CD4-positive, alpha-beta T cell treated with Interleukin-15 for 1 hour (primary cell): ENCODE measurements around the gene MYO1D.
"Not testable (repeated sequence)": the region's sequence is repeated elsewhere in the genome, so short reads cannot be mapped to it uniquely, and the experiment has no call there.

Source experiments
- DNase-seq: peaks from one replicate; pipeline ENCODE4 v3.0.0-alpha.2; 2020

Gene MYO1D

GRCh38 chr17:32854207-32854606 is 22.7 kb downstream of the MYO1D start:
- no peak for DNase-seq

GRCh38 chr17:32852811-32853210 is 24.1 kb downstream of the MYO1D start:
- DNase-seq = no peak

GRCh38 chr17:32849879-32850278 is 27.0 kb downstream of the MYO1D start:
- DNase-seq = no peak

- DNase-seq = no peak
Measured at GRCh38 chr17:32847977-32848376, 28.9 kb downstream of the MYO1D start.

GRCh38 chr17:32846143-32846542 is 30.8 kb downstream of the MYO1D start:
- no peak for DNase-seq

GRCh38 chr17:32840241-32840640 is 36.7 kb downstream of the MYO1D start:
- DNase-seq = no peak

- no peak for DNase-seq
Measured at GRCh38 chr17:32836527-32836926, 40.4 kb downstream of the MYO1D start.

- no peak for DNase-seq
Measured at GRCh38 chr17:32835291-32835761, 41.6 kb downstream of the MYO1D start.

GRCh38 chr17:32834104-32834503 is 42.8 kb downstream of the MYO1D start:
- DNase-seq = no peak

GRCh38 chr17:32833526-32833925 is 43.4 kb downstream of the MYO1D start:
- no peak for DNase-seq

GRCh38 chr17:32833076-32833475 is 43.8 kb downstream of the MYO1D start:
- DNase-seq = no peak

- DNase-seq = no peak
Measured at GRCh38 chr17:32831627-32832243, 45.2 kb downstream of the MYO1D start.

GRCh38 chr17:32831223-32831622 is 45.7 kb downstream of the MYO1D start:
- DNase-seq = no peak

- DNase-seq = no peak
Measured at GRCh38 chr17:32828822-32829221, 48.1 kb downstream of the MYO1D start.

GRCh38 chr17:32827227-32827626 is 49.7 kb downstream of the MYO1D start:
- no peak for DNase-seq

GRCh38 chr17:32826076-32826475 is 50.8 kb downstream of the MYO1D start:
- no peak for DNase-seq

- DNase-seq = no peak
Measured at GRCh38 chr17:32824334-32824733, 52.6 kb downstream of the MYO1D start.

GRCh38 chr17:32822996-32823395 is 53.9 kb downstream of the MYO1D start:
- no peak for DNase-seq

GRCh38 chr17:32821987-32822934 is 54.7 kb downstream of the MYO1D start:
- not testable (repeated sequence) for DNase-seq

- DNase-seq = no peak
Measured at GRCh38 chr17:32820440-32820839, 56.5 kb downstream of the MYO1D start.

- DNase-seq = no peak
Measured at GRCh38 chr17:32819787-32820186, 57.1 kb downstream of the MYO1D start.

GRCh38 chr17:32819035-32819434 is 57.9 kb downstream of the MYO1D start:
- DNase-seq = no peak

GRCh38 chr17:32815460-32815859 is 61.5 kb downstream of the MYO1D start:
- no peak for DNase-seq

GRCh38 chr17:32814836-32815235 is 62.1 kb downstream of the MYO1D start:
- DNase-seq = no peak
